GM19463 (cell line): ENCODE data around the gene DCAF12L1.

Experiments used
- ATAC-seq: cut with Tn5 transposase; IDR thresholded peaks from one replicate; pipeline ENCODE4 v1.9.1; 2021; ENCODE audit warnings: mild to moderate bottlenecking, moderate library complexity; ENCODE audit not compliant: unreplicated experiment

The DCAF12L1 gene

GRCh38 chrX:126552313-126553022 lies at the start of gene DCAF12L1:
DCAF12L1 (minus strand) TSS chrX:126552814; CDS start chrX:126552608, 206 bp downstream.
- no peak for ATAC-seq

GRCh38 chrX:126580877-126581276 lies 28.3 kb upstream of the DCAF12L1 start:
- no peak for ATAC-seq

- no peak for ATAC-seq
Observed at GRCh38 chrX:126575911-126576310, 23.3 kb upstream of the DCAF12L1 start.

- ATAC-seq: no peak
Observed at GRCh38 chrX:126557151-126557550, 4.5 kb upstream of the DCAF12L1 start.

GRCh38 chrX:126551725-126552312 lies 795 bp downstream of the DCAF12L1 start:
- ATAC-seq: no peak

GRCh38 chrX:126551306-126551705 lies 1.3 kb downstream of the DCAF12L1 start:
- no peak for ATAC-seq

- no peak for ATAC-seq
Observed at GRCh38 chrX:126550816-126551215, 1.8 kb downstream of the DCAF12L1 start.

GRCh38 chrX:126509923-126510322 lies 42.7 kb downstream of the DCAF12L1 start:
- no peak for ATAC-seq
